ENCODE data around the gene SLC43A3.
A peak's percentile ranks its signal among the peaks of the same experiment; 100 is the strongest.
"Not testable (repeated sequence)": the region's sequence is repeated elsewhere in the genome, so short reads cannot be mapped to it uniquely, and the experiment has no call there.

SLC43A3 gene

DNA sequence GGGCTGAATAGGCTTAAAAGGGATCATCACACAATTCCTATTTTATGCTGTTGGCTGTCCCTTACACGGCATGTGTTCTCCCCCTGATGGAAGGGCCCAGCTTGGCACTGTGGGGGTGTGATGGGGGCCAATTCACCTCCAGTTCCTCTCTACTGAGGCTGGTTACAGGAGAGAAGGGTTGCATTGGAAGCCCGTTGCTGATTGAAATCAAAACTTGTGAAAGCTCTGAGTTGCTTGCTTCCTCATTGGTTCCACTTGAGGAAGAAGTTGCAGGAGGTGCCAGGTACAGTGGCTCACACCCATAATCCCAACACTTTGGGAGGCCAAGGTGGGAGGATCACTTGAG lies 23.1 kb downstream of the SLC43A3 start:
- peak; percentile 59 for DNase-seq

DNA sequence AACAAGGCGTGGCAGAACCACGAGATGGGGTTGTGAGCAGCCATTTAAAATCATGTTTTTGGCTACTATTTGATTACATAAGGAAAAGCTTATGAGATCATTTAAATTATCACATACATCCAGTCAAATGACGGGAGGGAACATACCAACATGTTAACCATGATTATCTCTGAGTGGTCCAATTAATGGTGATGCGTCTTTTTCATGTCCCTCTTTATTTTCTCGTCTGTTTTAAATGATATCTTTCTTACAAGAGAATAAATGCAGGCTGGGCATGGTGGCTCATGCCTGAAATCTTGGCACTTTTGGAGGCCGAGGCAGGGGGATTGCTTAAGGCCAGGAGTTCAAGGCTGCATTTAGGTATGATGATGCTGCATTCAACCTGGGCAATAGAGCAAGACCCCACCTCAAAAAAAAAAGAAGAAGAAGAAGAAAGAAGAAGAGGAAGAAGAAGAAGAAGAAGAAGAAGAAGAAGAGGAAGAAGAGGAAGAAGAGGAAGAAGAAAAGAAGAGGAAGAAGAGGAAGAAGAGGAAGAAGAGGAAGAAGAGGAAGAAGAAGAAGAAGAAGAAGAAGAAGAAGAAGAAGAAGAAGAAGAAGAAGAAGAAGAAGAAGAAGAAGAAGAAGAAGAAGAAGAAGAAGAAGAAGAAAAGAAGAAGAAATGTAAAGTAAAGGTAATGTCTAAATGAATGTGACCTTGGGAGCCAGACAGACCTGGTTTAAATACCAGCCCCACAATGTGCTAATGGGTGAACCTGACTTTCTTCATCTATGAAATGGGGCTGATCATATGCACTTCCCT lies 23.7 kb downstream of the SLC43A3 start:
- DNase-seq, result not testable (repeated sequence)

DNA sequence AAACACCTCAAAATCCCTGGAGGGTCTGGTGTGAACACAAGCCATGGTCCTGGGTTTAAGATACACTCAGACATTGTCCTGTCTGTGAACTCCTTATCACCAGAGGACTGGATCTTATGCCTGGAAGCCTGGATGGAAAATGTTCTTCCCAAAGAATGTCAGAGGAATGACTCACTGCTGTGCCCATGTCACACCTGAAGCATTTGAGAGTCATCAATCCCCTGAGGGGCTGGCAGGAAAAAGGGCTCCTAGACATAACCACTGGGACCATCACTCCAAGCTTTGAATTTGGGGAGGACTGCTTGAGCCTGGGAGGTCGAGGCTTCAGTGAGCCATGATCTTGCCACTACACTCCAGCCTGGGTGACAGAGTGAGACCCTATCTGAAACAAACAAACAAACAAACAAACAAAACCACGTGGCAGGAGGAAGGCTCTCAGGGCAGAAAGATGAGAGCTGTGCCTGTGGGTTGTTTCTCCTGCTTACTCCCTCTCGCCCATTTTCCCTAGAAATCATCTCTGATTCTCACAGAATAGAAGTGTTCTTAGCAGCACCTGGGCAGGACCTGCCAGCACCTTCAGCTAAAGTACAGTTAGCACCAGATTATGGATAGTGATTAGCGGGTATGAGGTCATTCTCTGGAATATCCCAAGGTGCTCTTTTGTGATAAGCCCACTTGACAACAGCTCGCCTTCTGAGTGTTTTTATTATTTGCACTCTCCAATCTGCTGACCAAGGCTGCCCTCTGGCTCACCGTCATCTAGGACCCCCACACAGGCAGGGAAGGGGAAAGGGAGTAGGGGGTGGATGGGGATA lies 24.5 kb downstream of the SLC43A3 start:
- no peak for DNase-seq

DNA sequence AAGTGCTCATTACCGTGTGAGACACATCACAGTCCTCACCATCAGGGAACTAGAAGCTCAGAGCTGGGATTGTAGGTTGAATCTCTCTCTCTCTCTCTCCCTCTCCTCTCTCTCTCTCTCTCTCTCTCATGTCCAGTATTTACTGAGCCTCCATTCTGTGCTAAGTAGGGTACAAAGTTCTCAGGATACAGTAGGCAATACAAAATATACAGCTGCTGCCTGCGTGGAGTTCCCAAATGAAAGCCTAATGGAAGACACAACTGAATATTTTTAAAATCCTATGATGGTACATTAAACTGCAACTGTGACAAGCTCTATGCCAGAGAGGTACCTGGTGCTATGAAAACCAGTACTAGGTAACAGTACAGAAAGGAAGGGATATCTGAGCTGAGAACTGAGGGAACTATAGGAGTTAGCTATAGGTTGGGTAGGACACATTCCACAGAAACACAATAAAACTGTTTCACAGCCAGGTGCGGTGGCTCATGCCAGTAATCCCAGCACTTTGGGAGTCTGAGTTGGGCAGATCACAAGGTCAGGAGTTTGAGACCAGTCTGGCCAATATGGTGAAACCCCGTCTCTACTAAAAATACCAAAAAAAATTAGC lies 26.8 kb downstream of the SLC43A3 start:
- DNase-seq, result no peak

DNA sequence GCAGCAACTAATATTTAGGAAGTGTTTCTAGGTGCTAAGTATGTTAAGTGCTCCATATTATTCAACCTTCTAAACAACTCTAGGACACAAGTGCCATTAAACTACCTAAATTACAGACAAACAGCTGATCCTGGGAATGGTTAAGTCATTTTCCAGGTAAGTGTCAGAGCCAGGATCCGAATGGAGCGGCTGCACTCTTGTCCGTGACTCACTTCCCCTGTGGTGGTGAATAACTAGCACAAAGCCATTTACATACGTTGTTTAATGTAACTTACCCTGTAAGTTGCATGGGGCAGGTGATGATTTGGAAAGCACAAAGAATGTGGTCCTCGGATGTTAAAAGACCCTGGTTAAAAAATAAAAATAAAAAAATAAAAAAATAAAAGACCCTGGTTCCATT lies 27.7 kb downstream of the SLC43A3 start:
- DNase-seq, result no peak

DNA sequence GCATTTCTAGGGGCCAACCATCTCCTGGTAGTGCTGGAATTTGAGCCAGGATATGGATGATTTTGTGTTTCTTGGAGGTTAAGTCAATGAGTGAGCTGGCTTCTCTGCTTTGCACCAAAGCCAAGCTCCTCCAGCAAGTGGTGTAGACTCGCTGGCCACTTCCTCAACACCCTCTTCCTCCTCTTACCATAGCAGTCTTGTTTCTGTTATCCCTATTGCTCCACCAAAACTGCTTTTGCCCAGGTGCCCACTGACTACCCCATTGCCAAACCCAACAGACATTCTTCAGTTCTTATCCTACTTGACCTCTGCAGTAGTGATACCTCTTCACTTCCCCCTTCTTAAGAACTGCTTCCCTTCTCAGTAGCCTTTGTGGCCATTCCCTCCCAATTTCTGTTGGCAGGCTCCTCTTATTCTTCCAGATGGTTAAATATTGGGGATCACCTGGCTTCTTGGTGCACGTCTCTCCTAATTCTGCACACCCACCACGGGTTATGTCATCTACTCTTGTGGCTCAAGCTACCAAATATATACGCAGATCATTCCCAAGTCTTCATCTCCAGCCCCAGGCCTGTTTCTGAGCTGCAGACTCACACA lies 29.4 kb downstream of the SLC43A3 start:
- DNase-seq, result peak; percentile 99

DNA sequence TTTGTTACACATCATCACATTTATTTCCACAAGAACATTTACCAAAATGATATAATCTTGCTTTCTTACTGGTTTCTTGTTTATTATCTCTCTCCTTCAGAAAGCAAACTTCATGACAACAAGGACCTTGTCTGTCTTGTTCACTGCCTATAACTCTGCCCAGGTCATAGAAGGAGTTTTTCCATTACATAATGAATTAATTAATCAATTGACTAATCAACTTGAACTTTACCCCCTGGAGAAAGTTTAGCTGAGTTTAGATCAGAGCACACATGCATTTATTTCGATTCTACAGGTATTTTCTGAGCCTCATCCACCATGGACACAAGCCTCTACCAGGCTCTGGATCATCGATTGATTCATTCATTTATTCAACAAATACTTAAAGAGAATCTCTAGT lies 30.2 kb downstream of the SLC43A3 start:
- DNase-seq, result no peak

DNA sequence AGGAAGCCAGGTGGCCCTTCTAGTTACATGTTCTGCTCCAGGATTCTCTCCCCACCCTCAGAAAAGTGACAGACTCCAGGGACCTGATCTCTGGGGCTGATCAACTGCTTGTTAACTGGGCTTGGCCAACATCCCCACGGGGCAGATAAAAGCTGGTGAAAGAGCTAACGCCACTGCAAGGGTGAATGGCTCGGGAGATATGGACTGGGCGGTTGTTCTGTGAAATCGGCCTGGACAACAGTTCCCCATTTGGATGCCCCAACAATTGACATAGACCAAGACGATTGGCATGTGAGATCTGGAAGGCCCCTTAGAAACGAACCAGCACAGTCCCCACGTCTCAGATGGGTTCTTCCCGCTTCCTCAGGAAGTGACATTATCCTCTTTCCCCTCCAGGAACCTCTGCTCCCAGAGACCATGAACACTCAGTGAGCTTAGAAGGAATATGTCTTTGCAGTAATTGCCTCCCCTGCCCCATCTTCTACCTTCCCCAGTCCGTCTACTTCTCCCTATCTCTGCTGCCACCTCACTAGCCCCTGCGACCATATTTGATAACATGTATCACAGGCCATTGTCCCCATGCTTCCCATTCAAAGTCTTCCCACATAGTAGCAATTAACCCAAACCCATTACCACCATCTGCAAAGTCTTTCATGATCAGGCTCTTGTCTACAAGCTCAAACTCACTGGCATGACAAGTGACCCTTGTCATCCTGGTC lies 30.9 kb downstream of the SLC43A3 start:
- peak; percentile 76 for DNase-seq

DNA sequence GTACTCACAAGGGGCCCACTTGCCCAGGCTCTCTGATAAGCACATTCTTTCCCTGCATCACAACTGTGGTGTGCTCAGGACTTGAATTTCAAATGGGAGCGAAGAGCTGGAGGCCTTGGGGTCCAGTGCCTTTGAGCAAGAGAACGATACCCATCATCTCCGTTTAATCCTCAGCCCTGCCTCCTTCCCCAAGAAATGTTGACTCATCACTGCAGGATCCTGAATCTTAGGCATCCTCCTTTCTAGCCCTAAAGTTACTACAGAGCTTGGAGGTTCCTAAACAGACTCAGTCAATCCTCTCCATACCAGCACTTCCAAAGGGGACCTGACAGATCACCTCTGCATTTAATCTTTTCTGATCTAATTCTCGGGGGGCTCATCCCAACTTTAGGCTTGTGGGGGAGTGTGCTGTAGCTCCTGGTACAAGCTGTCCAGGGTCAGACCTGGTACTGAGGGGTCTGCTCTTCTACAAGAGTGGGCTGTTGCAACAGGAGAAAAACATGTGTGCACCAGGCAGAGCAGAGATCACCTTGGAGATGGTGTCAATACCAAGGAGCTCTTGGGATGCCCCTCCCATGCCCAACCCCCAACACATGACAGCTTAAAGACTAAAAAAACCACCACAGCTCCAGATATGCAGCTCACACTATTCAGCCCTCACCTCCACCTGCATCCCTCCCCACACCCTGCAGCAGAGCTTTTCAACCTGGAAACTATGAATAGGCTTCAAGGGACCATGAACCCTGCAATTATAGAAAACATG lies 32.5 kb downstream of the SLC43A3 start:
- no peak for DNase-seq

DNA sequence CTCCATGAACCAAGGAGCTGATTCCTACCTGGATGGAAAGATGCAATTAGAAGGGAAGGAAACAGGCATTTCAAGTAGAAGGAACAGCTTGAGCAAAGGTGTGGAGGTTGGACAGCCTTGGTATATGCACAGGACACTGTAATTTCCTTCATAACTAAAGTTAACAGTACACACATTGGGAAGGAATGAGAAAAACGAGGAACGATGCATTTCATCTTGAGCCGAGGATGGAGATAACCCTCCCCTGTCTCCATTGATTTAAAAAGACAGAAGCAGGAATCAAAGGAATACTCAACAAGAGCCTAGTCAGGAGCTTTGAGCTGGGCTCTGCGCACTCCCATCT lies 34.2 kb downstream of the SLC43A3 start:
- DNase-seq, result no peak

DNA sequence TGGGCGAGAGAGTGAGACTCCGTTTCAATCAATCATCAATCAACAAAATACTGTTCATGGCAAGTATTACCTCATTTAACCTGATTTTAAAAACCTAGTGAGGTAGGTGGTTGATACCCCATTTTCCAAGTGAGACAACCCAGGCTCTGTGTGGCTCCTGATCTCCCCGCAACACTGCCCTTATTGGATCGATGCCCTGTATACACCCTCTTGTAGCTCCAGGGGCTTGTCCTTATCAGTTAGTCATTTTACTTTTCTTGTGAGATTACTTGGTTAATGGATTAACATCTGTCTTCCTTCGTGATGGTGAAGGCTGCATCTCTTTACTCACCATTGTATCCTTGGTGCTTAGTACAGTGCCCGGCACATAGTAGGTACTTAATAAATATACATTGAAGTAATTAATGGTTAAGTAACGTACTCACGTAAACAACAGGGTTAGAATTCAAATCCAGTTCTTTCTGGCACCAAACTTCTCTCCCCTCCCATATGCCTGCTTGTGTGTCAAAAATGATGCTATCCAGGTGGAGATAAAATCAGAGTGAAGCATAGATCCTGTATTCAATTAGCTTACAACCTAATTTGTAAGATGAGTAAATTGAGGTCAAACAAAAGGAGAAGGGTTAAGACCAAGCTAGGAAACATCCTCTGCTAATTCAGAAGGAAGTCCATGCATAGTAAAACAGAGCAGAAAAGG lies 34.7 kb downstream of the SLC43A3 start:
- DNase-seq, result no peak

DNA sequence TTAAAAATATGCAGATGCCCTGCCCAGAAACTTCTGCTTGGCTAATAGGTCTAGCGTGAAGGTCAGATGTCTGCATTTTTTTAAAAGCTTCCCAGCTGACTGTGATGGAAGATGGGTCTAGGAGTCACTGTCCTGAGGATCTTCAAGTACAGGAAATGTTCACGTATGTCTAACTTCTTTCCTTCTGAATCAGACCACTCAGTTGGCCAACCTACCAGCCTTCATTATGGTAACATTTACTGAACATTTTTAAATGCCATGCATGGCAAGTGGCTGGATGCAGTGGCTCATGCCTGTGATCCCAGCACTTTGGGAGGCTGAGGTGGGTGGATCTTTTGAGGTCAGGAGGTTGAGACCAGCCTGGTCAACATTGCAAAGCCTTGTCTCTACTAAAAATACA lies 35.4 kb downstream of the SLC43A3 start:
- no peak for DNase-seq

DNA sequence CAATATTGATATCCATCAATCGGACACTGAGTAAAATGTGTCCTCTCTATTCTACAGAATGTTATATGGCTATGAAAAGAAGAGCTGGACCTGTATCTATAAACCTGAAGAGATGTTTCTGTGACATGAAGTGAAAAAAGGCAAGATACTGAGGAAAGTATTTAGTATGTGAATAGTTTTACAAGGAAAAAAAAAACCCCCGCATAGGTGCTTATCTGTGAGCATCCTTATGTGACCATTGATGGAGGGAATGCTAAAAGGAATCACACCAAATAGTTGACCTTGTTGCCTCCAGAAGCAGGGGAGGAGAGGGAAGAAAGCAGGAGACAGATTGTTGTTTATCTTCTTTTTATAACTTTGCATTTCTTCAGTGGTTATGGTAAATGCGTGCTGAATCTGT lies 35.8 kb downstream of the SLC43A3 start:
- DNase-seq, result no peak

DNA sequence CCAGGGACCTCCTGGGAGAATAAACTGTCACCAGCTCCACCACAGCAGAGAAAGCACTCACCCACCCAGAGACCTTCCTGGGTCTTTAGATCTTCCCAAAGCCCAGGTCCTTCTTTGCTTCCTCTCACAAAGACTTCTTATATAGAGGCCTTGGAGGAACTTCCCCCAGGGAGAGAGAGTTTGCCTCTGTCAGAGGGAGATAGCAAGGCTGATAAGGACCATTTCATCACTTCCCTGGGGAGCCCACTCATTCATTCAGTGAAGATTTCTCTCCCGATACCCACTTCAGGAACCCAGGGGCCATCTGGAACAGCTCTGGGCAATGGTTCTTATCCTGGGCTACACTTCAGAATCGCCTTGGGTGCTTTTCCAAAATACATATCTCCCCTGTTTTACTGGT lies 36.4 kb downstream of the SLC43A3 start, which contains the start of gene PRG2:
PRG2 (minus strand) TSS at position 116 of the 400 bp plus-strand sequence. CDS start 706 bp downstream, outside the sequence.
- DNase-seq, result peak; percentile 91

DNA sequence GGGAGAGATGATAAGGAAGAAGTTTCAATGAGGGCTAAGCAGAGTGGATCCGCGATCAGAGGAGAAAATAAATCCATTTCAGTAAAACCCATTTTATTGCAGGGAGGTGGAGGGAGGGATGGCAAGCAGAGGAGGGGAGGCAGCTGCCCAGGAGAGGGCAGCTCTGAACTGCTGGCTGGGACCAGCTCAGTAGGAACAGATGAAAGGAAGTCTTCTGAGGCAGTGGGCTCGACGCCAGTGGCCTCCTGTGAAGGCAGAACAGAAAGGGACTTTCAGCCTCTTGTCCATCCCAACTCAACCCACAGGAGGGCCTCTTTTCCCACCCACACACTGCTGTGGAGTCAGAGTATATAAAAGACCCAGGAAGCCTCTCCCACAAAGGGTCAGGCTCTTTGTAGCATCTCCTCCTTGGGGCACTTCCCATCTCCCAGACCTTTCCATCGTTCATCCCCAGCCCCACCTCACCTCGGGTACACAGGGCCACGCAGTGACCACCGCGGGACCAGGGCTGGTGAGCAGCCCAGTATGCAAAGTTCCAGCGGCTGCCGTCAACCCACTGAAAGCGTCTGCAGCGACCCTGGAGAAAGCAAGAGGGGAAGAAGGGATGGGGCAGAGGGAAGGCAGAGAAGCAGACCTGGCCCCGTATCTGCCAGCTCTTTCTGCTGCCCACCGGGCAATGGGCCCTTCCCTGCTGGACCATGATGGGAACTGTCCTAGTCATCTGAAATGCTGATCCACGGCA lies 39.5 kb downstream of the SLC43A3 start:
- DNase-seq, result peak; percentile 60

DNA sequence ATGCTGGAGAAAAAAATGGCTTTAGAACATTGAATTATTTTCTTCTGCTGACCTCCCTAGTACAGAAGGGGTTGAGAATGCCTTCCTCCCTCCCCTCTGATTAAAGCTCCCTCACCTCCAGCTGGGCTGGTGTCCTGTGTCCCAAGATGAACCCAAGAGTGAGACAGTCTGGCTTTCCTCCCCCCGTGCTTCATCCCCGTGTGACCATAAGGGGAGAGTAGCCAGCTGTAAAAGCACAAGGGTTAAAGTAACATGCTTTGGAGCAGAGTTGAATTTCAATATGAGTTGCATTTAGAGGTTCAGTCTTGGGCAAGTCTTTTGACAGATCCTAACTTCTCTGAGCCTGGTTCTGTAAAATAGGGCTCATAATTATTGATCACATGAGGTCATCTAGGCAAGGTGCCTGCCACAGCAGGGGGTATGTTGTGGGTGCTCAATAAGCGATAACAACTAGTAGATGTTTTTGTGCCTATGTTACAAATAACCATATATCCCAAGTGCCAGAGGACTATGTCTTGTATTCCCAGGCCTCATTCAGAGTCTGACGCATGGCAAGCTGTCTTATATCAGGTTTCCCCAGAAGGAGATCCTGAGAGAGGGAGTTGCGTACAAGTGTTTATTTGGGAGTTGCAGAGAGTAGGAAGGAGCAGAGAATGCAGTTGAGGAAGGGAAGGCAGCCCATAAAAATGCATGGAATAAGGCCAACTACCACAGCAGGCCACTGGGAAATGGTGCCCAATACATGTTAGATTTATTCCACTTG lies 40.6 kb downstream of the SLC43A3 start:
- DNase-seq, result peak; percentile 59

DNA sequence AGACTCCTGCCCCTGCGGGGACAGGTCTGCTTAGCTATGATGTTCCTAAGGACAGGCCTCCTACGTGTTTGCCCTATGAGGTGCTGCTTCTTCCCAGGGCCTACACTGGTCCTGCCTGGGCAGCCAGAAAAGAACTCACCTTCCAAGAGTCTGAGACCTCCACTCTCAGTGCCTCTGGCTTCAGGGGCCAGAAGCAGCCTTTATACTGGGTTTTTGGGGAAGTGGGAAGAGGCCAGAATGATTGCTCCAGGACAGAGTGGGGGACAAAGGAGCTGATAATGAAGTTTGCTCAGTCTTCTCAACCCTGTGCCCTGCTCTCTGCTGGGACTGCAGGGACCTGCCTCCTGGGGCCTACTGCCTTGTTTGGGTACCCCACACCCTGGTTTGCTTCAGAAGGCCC lies 45.9 kb downstream of the SLC43A3 start, which contains the start of gene PRG3:
PRG3 (minus strand) TSS at position 176 of the 400 bp plus-strand sequence. CDS start 442 bp downstream, outside the sequence.
- no peak for DNase-seq

DNA sequence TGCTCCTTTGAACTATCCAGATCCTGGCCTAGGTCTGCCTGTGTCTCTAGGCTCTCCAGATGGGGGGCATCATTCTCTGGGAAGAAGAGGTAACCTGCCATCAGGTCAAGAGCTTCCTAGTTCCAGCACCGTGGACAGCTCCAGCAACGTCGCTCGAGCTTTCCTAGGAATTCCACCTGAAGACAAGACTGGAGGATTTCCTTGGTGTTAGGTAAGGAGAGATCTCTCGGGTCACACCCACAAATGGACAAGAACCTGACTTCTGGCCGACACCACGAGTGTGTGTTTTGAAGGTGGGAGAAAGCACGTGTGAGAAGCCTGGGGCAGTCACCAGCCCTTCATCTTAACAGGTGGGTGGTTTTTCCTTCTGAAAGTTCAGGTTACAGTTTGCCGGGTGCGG lies 47.2 kb downstream of the SLC43A3 start:
- no peak for DNase-seq

DNA sequence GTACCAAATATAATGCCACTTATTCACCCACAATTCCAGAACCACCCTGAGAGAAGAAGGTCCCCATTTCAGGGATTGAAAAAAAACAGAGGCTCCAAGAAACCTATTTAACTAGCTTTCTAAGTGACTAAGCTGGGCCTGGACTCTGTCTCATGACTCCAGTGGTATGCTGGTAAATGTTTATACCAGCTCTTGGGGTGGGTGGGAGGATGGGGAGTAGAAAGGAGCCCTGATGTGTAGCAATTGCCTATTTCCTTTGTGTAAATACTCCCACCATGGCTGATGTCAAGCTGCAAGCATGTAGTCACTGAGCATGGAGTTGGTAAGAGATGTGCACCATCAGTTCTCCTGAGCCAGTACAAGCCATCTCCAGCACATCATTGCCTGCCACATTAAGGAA lies 48.7 kb downstream of the SLC43A3 start:
- DNase-seq, result no peak

DNA sequence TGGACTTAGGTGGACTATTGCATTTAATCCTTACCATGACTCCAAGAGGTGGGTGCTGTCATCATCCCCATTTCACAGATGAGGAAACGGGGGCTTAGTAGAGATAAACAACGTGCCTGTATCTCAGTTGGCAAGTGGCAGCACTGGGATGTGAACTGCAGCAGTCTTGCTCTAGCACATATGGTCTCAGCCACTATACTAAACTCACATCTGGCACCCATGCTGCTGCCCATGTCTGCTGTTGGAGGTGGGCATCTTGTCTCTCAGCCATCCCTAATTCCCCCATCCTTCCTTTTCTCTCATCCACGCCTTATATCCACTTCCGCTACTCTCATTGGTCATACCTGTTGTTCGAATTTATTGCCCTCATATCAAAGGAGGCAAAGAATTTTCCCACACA lies 49.8 kb downstream of the SLC43A3 start:
- DNase-seq, result no peak
